ENCODE measurements around the gene UNC13C.

DNA sequence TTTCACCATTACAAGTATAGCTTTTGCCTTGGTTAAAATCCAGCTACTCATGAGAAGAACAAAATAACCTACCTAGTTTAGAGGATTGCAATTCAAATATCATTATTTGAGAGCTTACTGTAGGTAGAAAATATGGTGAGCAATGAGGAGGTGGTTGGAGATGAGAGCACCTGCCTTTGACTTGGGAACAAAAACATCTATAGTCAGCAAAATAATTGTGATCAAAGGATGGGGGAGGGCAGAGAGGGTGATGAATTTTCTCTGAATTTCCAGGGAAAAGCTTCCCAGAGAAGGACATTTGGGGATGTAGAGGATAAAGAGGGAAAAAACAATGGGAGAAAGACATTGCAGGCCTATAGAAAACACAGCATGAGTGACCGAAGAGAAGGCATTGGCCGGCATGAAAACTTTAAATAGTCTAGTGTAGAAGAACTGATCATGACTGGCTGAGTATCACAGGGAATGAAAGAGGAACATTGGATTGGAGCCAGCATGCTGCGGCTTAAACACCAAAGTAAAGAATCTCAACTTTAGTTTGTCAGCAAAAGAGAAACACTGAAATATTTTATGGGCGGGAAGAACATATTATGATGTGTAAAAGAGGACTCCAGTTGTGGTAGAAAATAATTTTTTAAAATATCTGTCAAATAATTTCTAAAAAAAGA is 581.3 kb downstream of the UNC13C start:
- TF ChIP-seq, protein P1, sequence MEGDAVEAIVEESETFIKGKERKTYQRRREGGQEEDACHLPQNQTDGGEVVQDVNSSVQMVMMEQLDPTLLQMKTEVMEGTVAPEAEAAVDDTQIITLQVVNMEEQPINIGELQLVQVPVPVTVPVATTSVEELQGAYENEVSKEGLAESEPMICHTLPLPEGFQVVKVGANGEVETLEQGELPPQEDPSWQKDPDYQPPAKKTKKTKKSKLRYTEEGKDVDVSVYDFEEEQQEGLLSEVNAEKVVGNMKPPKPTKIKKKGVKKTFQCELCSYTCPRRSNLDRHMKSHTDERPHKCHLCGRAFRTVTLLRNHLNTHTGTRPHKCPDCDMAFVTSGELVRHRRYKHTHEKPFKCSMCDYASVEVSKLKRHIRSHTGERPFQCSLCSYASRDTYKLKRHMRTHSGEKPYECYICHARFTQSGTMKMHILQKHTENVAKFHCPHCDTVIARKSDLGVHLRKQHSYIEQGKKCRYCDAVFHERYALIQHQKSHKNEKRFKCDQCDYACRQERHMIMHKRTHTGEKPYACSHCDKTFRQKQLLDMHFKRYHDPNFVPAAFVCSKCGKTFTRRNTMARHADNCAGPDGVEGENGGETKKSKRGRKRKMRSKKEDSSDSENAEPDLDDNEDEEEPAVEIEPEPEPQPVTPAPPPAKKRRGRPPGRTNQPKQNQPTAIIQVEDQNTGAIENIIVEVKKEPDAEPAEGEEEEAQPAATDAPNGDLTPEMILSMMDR (IDR thresholded peaks at IDR 0.05; ENCODE audit: poor library complexity) = no peak
- TF ChIP-seq EZH2 (IDR thresholded peaks at IDR 0.05; ENCODE audit: borderline replicate concordance) (no peak), EZH2phosphoT487 (IDR thresholded peaks at IDR 0.05; ENCODE audit: low read depth, severe bottlenecking, unreplicated experiment) (no peak)
